Activated CD8-positive, alpha-beta memory T cell treated with anti-CD3 and anti-CD28 coated beads, Interleukin-2, amount 50 U/mL, for 48 hours (primary cell): ENCODE results near the gene SPATA9.
"Not testable (repeated sequence)": the region's sequence is repeated elsewhere in the genome, so short reads cannot be mapped to it uniquely, and the experiment has no call there.

ENCODE experiments used
- DNase-seq: peaks from one replicate; pipeline ENCODE4 v3.0.0-alpha.2; 2020

The SPATA9 gene

DNA sequence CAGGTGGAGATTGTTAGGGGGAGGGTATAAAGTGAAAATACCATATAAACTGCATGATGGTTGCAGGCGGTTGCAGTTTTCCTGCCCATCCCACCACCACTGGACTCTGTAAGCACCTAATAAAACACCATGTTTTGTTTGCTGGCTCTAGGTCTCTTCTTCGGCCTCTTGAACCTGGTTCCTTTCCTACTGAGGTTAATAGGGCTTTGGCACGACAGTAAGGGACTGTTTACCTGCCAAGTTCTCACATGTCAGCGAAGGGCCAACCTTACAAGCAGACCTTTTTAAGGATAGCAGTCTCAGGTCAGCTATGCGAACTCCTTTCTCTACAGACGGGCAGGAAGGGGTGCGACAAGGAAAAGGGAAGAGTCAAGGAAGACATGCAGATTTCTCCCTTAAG is 39.6 kb downstream of the SPATA9 start:
- DNase-seq = no peak

DNA sequence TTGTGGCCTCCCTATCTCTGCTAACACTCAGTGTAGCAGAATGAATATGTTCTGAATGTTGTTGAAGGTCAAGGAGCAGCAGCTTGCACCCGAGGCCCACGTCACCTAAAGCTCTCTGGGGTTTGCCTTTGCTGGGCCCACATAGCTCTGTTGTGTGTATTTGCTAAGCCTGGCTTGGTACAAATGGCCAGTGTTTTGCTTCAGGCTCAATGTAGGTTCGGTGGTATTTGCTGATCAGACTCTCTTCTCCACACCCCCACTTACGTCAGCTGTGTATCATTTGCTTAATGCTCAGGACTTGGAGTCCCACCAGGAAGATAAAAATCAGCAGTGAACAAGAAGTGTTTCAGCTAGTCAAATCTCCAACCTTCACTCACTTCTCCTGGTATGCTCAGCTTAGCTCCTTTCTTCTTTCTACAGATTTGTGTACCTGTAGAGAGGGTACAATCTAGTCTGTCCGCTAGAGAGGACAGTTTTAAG is 41.0 kb downstream of the SPATA9 start:
- DNase-seq = no peak

DNA sequence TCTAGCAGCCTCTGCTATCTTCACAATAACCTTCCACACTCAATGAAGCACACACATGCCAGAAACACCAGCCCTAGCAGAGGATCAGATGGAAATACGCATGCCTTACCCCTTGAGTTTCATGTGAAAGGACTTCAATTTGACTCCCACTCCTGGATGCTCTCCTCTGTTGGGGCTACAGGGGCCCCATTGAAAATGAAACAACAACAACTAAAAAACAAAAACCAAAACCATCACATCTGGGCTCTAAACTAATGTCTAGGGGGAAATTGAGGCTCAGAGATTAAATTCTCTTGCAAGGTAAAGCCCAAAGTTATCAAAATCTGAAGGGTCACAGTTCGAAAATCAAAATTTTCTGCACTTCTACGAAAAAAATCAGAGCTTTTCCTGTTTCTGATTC is 44.2 kb downstream of the SPATA9 start:
- DNase-seq = no peak

DNA sequence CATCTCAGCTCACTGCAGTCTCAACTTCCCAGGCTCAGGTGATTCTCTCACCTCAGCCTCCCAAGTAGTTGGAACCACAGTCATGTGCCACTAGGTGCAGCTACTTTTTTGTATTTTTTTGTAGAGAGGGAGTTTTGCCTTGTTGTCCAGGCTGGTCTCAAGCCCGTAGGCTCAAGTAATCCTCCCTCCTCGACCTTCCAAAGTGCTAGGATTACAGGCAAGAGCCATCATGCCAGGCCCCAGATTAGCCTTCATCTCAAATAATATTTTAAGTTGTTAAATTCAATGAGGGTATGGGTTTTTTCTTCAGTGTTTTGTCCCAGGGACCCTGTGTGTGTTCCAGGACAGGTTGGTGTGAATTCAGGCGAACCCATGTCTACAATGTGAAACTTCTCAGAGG is 48.7 kb downstream of the SPATA9 start:
- no peak for DNase-seq

DNA sequence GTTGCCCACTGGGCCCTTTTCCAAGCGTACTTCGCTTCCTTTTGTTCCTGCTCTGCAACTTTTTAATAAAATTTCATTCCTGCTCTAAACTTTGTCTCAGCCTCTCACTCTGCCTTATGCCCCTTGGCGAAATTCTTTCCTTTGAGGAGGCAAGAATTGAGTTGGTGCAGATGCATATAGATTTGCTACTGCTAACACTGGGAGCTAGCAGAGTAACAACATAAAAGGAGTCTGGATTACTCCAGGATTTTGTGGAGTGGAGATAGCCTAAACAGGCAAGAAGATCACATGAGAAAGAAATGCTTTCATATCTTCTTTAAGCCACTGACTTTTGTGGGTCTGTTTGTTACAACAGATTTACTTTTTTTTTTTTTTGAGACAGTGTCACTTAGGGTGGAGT is 49.1 kb downstream of the SPATA9 start:
- no peak for DNase-seq

DNA sequence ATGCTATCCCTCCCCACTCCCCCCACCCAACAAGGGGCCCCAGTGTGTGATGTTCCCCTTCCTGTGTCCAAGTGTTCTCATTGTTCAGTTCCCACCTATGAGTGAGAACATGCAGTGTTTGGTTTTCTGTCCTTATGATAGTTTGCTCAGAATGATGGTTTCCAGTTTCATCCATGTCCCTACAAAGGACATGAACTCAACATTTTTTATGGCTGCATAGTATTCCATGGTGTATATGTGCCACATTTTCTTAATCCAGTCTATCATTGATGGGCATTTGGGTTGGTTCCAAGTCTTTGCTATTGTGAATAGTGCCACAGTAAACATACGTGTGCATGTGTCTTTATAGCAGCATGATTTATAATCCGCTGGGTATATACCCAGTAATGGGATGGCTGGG is 49.8 kb downstream of the SPATA9 start:
- not testable (repeated sequence) for DNase-seq

DNA sequence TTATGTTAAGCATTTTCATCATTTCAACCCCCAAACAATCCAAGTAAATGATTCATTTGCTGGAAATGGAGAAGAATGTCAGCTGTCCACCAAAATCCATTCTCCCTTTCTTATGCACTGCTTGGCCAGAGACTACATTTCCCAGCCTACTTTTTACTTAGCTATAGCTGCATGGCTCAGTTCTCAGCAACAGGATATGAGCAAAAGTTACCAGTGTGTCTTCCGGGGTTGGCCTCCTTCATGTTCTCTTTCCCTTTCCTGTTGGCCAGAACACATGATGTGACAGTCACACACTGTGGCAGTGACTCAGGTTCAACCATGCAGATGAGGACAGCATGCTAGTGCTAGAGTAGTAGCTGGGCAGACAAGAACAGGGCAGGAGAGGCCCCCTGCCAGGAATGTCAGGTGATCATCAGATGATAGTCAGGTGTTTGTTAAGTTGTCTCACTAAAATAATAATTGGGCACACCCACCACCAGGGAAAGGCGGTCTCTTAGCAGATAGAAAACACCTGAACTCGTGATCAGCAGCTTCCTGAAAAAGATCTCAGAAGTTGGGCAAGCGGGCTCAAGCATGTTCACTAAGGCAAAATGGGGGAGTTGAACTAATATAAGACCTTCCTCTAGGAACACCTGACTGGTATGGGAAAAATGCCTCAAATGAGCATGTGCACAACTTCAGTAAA is 50.7 kb downstream of the SPATA9 start:
- DNase-seq = peak; percentile 78

DNA sequence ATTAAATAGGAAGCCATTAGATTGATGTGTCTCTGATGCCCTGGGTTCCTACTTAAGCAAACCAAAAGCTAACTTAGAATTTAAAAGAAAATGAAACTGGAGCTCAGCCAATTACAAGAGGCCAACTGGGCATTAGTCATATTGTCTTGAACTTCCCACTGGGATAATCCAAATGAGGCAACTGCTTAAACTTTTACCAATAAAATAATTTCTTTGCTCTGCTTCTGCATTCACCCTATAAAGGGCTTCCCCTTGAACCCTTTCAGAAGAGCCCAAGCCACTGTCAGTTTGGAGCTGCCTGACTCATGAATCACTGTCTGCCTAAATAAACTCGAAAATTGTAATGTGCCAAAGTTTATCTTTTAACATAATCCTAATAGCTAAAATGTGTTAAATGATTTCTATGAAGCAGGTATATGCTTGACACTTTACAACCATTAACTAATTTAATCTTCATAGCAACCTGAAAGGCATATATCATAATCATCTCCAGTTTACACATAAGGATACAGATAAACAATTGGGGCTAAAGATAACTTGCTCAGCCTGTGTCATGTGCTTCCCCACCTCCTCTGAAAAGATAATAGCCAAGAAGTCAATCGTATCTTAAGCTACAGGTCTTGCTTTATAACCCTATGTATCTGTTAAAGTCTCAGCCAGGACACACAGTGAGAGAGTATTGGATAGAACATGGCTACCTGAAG is 51.4 kb downstream of the SPATA9 start:
- DNase-seq = no peak

DNA sequence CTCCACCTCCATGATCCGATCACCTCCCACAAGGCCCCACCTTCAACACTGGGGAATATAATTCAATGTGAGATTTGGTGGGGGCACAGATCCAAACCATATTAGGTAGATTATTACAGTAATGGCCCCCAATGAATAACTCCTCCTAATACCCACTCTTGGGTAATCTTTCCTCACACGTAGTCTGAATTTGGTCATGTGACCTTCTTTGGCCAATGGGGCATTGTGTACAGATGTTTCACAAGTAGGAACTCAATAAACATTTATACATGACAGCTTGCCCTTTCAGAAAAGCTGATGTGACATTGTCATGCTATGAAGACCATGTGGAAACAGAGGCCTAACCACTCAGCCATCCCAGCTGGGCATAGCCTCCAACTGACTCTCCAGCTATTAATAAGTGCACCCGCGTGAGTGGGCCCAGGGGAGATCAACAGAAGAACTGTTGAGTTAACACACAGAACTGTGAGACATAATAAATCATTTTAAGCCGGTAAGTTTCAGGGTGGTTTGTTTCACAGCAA is 52.3 kb downstream of the SPATA9 start:
- DNase-seq = no peak

DNA sequence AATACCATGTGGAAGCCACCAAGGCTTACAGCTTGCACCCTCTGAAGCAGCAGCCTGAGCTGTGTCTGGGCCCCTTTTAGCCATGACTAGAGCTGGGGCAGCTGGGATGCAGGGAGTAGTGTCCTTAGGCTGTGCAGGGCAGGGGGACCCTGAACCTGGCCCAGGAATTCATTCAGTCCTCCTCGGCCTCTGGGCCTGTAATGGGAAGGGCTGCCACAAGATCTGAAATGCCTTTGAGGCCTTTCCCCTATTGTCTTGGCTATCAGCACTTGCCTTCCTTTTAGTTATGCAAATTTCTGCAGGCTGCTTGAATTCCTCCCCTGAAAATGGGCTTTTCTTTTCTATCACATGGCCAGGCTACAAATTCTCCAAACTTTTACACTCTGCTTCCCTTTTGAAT is 53.9 kb downstream of the SPATA9 start:
- DNase-seq = no peak

DNA sequence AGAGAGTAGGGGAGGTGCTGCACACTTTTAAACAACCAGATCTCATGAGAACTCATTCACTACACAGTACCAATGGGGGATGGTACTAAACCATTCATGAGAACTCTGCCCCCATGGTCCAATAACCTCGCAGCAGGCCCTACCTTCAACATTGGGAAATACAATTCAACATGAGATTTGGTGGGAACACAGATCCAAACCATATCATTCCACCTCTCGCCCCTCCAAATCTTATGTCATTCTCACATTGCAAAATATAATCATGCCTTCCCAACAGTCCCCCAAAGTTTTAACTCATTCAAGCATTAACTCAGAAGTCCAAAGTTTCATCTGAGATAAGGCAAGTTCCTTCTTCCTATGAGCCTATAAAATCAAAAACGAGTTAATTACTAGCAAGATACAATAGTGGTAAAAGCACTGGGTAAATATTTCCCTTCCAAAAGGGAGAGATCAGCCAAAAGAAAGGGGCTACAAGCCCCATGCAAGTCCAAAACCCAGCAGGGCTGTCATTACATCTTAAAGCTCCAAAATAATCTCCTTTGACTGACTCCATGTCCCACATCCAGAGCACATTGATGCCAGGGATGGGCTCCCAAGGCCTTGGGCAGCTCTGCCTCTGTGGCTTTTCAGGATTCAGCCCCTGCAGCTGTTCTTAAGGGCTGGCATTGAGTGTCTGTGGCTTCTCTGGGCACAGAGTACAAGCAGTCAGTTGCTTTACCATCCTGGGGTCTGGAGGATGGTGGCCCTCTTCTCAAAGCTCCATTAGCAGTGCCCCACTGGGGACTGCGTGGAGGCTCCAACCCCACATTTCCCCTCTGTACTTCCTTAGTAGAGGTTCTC is 54.6 kb downstream of the SPATA9 start:
- no peak for DNase-seq

DNA sequence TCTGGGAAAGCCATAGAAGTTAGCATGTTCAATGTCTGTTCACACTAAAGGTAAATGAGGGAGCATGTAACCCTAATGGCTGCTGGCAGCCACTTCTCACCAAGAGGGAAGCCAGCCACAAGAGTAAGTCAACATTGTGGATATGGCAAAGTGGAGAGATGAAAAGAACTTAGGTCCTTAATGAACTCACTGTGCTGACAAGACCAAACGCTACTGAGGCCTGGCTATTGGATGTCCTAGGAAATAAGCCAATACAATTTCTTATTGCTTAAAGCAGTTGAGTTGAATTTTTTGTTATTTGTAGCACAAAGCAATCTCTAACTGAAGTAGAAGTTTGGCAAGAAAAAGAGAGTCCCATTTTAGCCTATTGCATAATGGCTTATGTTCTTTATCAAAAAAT is 56.1 kb downstream of the SPATA9 start:
- no peak for DNase-seq

DNA sequence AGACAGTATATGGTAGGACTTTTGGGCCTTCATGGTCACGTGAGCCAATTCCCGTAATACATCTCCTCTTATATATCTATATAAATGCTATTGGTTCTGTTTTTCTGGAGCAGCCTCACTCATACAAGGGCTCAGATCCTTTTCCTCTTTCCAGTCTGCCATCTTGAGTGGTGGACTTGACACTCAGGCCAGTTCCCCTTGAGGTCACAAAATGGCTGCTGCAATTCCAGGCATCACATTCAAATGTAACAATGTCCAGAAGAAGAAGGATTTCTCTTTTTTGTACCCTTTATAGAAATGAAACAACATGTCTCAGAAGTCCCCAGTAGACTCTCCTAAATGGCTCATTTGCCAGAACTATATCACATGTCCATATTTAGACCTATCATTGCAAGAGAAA is 58.4 kb downstream of the SPATA9 start:
- no peak for DNase-seq

DNA sequence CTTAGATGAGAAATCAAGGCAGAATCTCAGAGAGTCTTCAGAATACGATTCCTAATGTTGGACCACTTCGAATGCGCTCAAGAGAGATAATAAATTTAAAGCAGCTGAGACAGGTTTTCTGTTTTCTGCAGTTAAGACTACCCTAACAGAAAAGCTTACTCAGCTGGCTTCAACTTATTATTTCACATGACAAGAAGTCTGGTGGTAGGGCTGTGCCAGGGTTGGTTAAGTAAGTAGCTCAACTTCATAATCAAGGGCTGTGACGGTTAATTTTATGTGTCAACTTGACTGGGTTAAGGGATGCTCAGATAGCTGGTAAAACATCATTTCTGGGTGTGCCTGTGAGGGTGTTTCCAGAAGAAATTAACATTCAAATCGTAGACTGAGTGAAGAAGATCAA is 59.1 kb downstream of the SPATA9 start:
- no peak for DNase-seq

DNA sequence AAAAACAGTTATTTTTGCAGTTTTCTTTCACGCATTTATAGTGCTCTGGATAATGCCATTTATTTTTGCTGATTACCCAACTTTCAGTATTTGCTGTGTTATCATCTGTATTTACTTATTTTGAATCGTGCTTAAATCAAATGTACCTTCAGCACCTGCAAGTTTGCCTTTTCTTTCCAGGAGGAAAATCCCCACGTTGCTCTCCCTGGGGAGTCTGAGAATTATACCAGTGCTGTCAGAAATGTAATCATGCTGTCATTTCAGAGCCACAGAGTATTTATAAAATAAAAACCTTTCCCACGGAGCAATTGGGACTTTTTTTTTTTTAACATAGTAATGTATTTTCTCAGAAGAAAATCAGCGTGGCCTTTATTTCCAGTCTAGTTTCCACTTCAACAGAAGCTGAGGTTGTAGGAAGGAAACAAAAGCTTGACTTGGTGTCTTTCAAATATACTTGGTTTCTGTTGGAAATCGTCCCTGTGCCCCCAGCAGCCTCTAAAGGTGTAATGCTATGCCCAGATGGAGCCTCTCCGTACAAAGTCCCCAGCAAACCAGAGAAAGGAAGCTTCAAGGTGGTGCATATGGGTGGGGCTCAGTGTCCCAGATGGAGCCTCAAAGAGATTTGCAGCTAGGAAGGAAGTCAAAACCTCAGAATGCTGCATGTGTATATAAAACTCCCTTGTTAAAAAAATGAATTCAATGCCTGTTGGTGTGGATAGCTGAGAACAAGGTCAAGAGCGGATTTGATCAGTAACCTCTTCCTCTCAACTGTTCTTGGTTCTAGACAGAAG is 60.8 kb downstream of the SPATA9 start:
- DNase-seq = no peak

DNA sequence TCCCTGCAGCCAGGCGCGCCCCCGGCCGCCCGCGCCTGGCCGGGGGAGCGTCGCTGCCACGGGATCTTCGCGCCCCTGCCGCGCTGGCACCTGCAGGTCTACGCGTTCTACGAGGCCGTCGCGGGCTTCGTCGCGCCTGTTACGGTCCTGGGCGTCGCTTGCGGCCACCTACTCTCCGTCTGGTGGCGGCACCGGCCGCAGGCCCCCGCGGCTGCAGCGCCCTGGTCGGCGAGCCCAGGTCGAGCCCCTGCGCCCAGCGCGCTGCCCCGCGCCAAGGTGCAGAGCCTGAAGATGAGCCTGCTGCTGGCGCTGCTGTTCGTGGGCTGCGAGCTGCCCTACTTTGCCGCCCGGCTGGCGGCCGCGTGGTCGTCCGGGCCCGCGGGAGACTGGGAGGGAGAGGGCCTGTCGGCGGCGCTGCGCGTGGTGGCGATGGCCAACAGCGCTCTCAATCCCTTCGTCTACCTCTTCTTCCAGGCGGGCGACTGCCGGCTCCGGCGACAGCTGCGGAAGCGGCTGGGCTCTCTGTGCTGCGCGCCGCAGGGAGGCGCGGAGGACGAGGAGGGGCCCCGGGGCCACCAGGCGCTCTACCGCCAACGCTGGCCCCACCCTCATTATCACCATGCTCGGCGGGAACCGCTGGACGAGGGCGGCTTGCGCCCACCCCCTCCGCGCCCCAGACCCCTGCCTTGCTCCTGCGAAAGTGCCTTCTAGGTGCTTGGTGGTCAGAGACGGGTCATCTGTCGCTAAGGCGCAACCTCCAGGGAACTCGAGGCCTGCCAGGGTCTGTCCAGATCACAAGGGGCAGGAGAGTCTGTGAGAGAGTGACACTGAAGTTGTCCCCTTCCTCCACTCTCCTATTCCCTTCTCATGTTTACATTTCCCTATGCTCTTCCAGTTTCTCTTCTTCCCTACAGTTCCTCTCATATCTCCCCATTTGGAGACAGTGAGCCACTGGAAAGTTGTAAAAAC is 61.6 kb downstream of the SPATA9 start:
- peak; percentile 76 for DNase-seq

DNA sequence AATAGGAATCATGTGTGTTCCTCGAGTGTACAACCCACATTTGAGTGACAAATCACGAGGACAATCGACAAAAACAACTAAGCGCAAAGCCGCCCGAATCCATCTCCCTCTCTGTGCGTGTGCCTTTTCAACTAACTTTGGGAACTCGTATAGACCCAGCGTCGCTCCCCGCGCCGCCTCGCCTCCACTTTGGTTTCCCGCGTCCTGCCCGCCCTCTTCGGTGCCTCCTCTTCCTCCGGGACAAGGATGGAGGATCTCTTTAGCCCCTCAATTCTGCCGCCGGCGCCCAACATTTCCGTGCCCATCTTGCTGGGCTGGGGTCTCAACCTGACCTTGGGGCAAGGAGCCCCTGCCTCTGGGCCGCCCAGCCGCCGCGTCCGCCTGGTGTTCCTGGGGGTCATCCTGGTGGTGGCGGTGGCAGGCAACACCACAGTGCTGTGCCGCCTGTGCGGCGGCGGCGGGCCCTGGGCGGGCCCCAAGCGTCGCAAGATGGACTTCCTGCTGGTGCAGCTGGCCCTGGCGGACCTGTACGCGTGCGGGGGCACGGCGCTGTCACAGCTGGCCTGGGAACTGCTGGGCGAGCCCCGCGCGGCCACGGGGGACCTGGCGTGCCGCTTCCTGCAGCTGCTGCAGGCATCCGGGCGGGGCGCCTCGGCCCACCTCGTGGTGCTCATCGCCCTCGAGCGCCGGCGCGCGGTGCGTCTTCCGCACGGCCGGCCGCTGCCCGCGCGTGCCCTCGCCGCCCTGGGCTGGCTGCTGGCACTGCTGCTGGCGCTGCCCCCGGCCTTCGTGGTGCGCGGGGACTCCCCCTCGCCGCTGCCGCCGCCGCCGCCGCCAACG is 62.5 kb downstream of the SPATA9 start, which contains the start of gene GPR150:
GPR150 (plus strand) TSS at position 58 of the 840 bp plus-strand sequence; CDS start at position 247, 189 bp downstream.
- peak; percentile 84 for DNase-seq

DNA sequence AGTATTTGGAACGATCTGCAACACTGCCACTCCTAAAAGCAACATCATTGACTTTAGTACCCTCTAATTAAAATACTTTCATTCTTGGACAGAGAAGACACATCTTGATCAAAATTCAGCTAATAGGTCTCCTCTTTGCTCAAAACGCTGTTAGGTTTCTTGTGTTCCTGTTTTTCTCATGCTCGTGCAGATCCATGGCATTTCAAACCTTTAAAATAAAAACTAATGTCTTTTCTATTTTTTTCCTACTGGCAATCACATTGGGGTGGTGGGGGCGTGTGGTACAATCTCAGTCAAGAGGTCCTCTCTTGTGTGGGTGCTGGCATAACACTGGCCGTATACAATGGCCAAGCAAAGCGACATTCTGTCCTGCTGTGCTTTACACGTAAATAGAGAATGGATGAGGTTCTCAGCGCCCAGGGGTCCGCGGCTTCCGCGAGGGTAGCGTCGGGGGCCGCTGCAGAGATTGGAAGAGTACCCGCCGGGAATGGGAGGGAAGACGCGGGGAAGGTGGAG is 63.2 kb downstream of the SPATA9 start:
- no peak for DNase-seq

DNA sequence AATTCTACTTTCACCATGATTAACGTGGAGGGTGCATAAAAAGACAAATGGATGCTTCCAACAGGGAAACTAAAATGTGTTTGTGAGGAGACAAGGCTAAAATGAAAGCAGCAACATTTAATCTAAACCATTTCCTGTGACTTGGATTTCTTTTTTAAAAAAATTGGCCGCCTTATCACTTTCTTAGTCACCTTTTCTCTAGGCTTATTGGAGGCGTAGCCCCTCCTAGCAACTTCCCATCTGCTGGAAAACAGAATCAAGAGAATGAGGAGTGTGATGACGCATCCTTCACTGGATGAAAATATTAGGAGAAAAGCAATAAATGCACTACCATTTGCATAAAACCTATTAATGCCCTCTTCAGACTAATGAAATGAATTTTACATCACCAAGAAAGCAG is 63.7 kb downstream of the SPATA9 start:
- DNase-seq = no peak

DNA sequence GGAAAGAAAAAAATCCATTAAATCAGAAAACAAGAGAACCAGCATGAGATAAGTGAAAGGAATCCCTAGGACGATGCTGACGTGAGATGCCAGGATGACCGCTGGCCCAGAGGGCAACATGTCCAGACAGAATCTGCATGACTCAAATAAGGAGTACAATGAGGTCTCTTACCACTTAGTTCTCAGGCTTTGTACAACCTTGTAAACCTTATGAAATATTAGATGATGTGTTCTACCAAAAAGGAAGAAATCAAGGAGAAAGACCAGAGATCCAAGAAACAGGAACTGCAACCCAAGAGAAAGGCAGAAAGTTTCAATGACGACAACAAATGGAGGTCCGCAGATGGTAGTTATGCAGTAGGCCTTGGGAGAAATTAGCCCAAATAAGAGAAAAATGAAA is 65.7 kb downstream of the SPATA9 start:
- DNase-seq = no peak
